Cardiac muscle cell (in vitro differentiated cells and primary cell): ENCODE results near the gene CIAO2A. TPM values are rescaled to one million over a fixed set of nuclear protein-coding genes. Genes with fewer than 3 reads are reported as not detected.

ENCODE experiments used
- DNase-seq, 2 donors: peaks; one replicate each; pipeline versions ENCODE4 v3.0.0 to v3.0.0-alpha.2; 2010 to 2017; ENCODE audit warnings: low read depth in 1 of 2, low spot score in 1 of 2
- H3K27ac ChIP-seq: fragments of 200-600 bp; sonication (generic); 2 replicates; pipeline ENCODE4 v1.5.1; 2016
- H3K27me3 ChIP-seq: fragments of 200-600 bp; sonication (generic); 2 replicates; pipeline ENCODE4 v1.6.0; 2016; ENCODE audit warnings: control low read depth
- H3K36me3 ChIP-seq: fragments of 200-600 bp; sonication (generic); 2 replicates; pipeline ENCODE4 v1.5.1; 2016; ENCODE audit warnings: control low read depth
- H3K4me1 ChIP-seq: fragments of 200-600 bp; sonication (generic); 2 replicates; pipeline ENCODE4 v1.8.1; 2017; ENCODE audit warnings: low read depth, mild to moderate bottlenecking, mixed run types
- H3K4me3 ChIP-seq: fragments of 200-600 bp; sonication (generic); 2 replicates; pipeline ENCODE4 v1.5.1; 2016; ENCODE audit warnings: mild to moderate bottlenecking
- H3K9me3 ChIP-seq: fragments of 200-600 bp; sonication (generic); 2 replicates; pipeline ENCODE4 v1.5.1; 2017; ENCODE audit warnings: low read depth, mild to moderate bottlenecking, control low read depth
- CTCF ChIP-seq: IDR thresholded peaks from 2 replicates; pipeline ENCODE4 v1.5.1; 2012; ENCODE audit warnings: low read depth, mild to moderate bottlenecking, low read length
- polyA plus RNA-seq: library from polyadenylated mRNA; unstranded; fragments of >200 nt; fragmentation: Nextera tagmentation; extraction: Ambion mirVana; gene quantifications from 2 replicates; pipeline ENCODE4 v1.2.1, GENCODE V29; 2016
- total RNA-seq: library from RNA; depleted of rRNA; stranded (reverse); fragments of >200 nt; gene quantifications from 2 replicates; pipeline ENCODE4 v1.2.3, GENCODE V29; 2016

The CIAO2A gene
- total and polyA plus RNA-seq, 2 experiments from 2014 or later, result 115 to 181 TPM

GRCh38 chr15:64029633-64030032 lies 64.0 kb downstream of the CIAO2A start:
- DNase-seq, result no peak
- Histone ChIP-seq H3K9me3 (no peaks in the 10 kb centered on the region), H3K36me3 (no peaks in the 10 kb centered on the region), H3K4me1 (peaks cover 4% of the 10 kb centered on the region), H3K27ac (no peak overlapping the region), H3K27me3 (no peaks in the 10 kb centered on the region), H3K4me3 (no peak overlapping the region)
- no peak for TF ChIP-seq CTCF

GRCh38 chr15:64029110-64029509 lies 64.5 kb downstream of the CIAO2A start:
- Histone ChIP-seq H3K27me3 (no peaks in the 10 kb centered on the region), H3K4me1 (peaks cover 4% of the 10 kb centered on the region), H3K36me3 (no peaks in the 10 kb centered on the region), H3K9me3 (no peaks in the 10 kb centered on the region), H3K4me3 (no peak overlapping the region), H3K27ac (no peak overlapping the region)
- no peak for DNase-seq
- no peak for TF ChIP-seq CTCF

GRCh38 chr15:64026591-64026990 lies 67.0 kb downstream of the CIAO2A start:
- TF ChIP-seq CTCF, result no peak
- DNase-seq, result no peak
- no peaks in the 10 kb centered on the region for H3K9me3 ChIP-seq

GRCh38 chr15:64024172-64025050 lies 69.2 kb downstream of the CIAO2A start:
- Histone ChIP-seq H3K27me3 (no peaks in the 10 kb centered on the region), H3K4me1 (no peaks in the 10 kb centered on the region), H3K36me3 (no peaks in the 10 kb centered on the region), H3K4me3 (no peak overlapping the region), H3K27ac (no peak overlapping the region), H3K9me3 (no peaks in the 10 kb centered on the region)
- no peak for DNase-seq
- peak; percentile 6 for TF ChIP-seq CTCF

More at GRCh38 chr15:64026591-64026990, 67.0 kb downstream of the CIAO2A start:
- Histone ChIP-seq H3K4me3 (no peak overlapping the region), H3K4me1 (no peaks in the 10 kb centered on the region), H3K27me3 (no peaks in the 10 kb centered on the region), H3K27ac (no peak overlapping the region), H3K36me3 (no peaks in the 10 kb centered on the region)

GRCh38 chr15:64023220-64023619 lies 70.4 kb downstream of the CIAO2A start:
- no peaks in the 10 kb centered on the region for H3K36me3 ChIP-seq
- H3K4me3 ChIP-seq, result no peak overlapping the region
- no peak for TF ChIP-seq CTCF
- DNase-seq, result no peak
- no peaks in the 10 kb centered on the region for H3K4me1 ChIP-seq
- no peaks in the 10 kb centered on the region for H3K9me3 ChIP-seq
- H3K27me3 ChIP-seq, result no peaks in the 10 kb centered on the region
- H3K27ac ChIP-seq, result no peak overlapping the region
